Activated T-cell treated with anti-CD3 and anti-CD28 coated beads, Interleukin-2, amount 50 U/mL, for 1 hour (primary cell): ENCODE data around the gene TGFB1.

ENCODE experiments used
- DNase-seq: peaks from one replicate; pipeline ENCODE4 v3.0.0-alpha.2; 2020

Gene TGFB1

GRCh38 chr19:41339936-41340335, 13.8 kb downstream of the TGFB1 start:
- DNase-seq = no peak

GRCh38 chr19:41335467-41335866, 18.3 kb downstream of the TGFB1 start:
- no peak for DNase-seq

GRCh38 chr19:41334793-41335192, 18.9 kb downstream of the TGFB1 start:
- no peak for DNase-seq

GRCh38 chr19:41332468-41332867, 21.3 kb downstream of the TGFB1 start:
- no peak for DNase-seq

- DNase-seq = no peak
These were observed 21.7 kb downstream of the TGFB1 start for GRCh38 chr19:41332000-41332399.

GRCh38 chr19:41330946-41331678, 22.6 kb downstream of the TGFB1 start:
- no peak for DNase-seq

- no peak for DNase-seq
These were observed 23.2 kb downstream of the TGFB1 start for GRCh38 chr19:41330481-41330880.

GRCh38 chr19:41328842-41329225, 24.9 kb downstream of the TGFB1 start:
- DNase-seq = no peak

- DNase-seq = no peak
These were observed 25.4 kb downstream of the TGFB1 start for GRCh38 chr19:41328157-41328841.

GRCh38 chr19:41327576-41328156, 26.1 kb downstream of the TGFB1 start:
- DNase-seq = peak; percentile 88

- DNase-seq = no peak
These were observed 26.6 kb downstream of the TGFB1 start for GRCh38 chr19:41327076-41327575.

GRCh38 chr19:41325947-41326706, 27.6 kb downstream of the TGFB1 start:
- no peak for DNase-seq

GRCh38 chr19:41325640-41325946, 28.1 kb downstream of the TGFB1 start:
- no peak for DNase-seq

GRCh38 chr19:41324921-41325639, 28.6 kb downstream of the TGFB1 start:
- DNase-seq = peak; percentile 56

- DNase-seq = no peak
These were observed 29.5 kb downstream of the TGFB1 start for GRCh38 chr19:41324231-41324702.

GRCh38 chr19:41323430-41324125, 30.1 kb downstream of the TGFB1 start:
- DNase-seq = peak; percentile 47

GRCh38 chr19:41323023-41323422, 30.7 kb downstream of the TGFB1 start:
- DNase-seq = no peak

GRCh38 chr19:41322451-41322850, 31.3 kb downstream of the TGFB1 start:
- DNase-seq = no peak

GRCh38 chr19:41321600-41322270, 32.0 kb downstream of the TGFB1 start:
- no peak for DNase-seq

GRCh38 chr19:41321204-41321599, 32.5 kb downstream of the TGFB1 start:
- no peak for DNase-seq

GRCh38 chr19:41320568-41320967, 33.2 kb downstream of the TGFB1 start:
- DNase-seq = no peak

- no peak for DNase-seq
These were observed 33.6 kb downstream of the TGFB1 start for GRCh38 chr19:41320185-41320518.
